ENCODE data around the gene ABLIM2. TPM values are rescaled to one million over a fixed set of nuclear protein-coding genes. Genes with fewer than 3 reads are reported as not detected.
A peak's percentile ranks its signal among the peaks of the same experiment; 100 is the strongest.

Gene ABLIM2
- total and polyA plus RNA-seq, 10 of the 15 experiments (the other 5 are each of a cell fraction or from before 2014, with no cell fraction given): 0.03 to 0.15 (median 0.05) TPM; not detected in 7

- RAD21 ChIA-PET (ENCODE audit: unreplicated experiment): no interaction called here
- 13% methylated on average over 19 of the region's 19 CpGs for WGBS (ENCODE audit: insufficient coverage, insufficient replicate concordance, low lambda C conversion rate, missing lambda C conversion rate)
- Histone ChIP-seq H3K27me3 (replicated peaks in 1 of 2; ENCODE audit: control insufficient read depth in 2 of 2, insufficient read depth in 2 of 2, low read length in 1 of 2) (peaks cover 0 to 1% of the 10 kb centered on the region in 2 experiments; a peak in 2 of 4 replicates), H3K36me3 (ENCODE audit: control insufficient read depth in 2 of 2, insufficient read depth in 2 of 2, low read length in 1 of 2) (no peaks in the 10 kb centered on the region), H3K9ac (ENCODE audit: control insufficient read depth, insufficient read depth, low read length) (no peak overlapping the region), H3K27ac (ENCODE audit: control insufficient read depth, insufficient read depth) (no peak overlapping the region), H3K4me3 (no peak overlapping the region), H3K9me3 (replicated peaks; ENCODE audit: control insufficient read depth, insufficient read depth, low read length) (no peaks in the 10 kb centered on the region), H3K4me1 (ENCODE audit: control insufficient read depth, insufficient read depth, low read length) (peaks cover 9% of the 10 kb centered on the region), H3K79me2 (ENCODE audit: control insufficient read depth, insufficient read depth, low read length) (no peaks in the 10 kb centered on the region), H2AFZ (ENCODE audit: control insufficient read depth, low read depth, low read length) (no peak overlapping the region), H4K20me1 (ENCODE audit: control insufficient read depth, insufficient read depth) (no peaks in the 10 kb centered on the region), H3K4me2 (ENCODE audit: control insufficient read depth, insufficient read depth) (0 out of 2 replicates have a peak overlapping the region, but pooled peaks have one; percentile 26)
- DNase-seq (ENCODE audit: low read depth, low spot score): peak; percentile 56
- POLR2A ChIA-PET: no interaction called here
- intact Hi-C loops (cut with micrococcal nuclease; ENCODE audit: unreplicated experiment): no loop called here
- CTCF ChIA-PET: interaction anchor here (1.4 kb wide), 1 partner anchor 157 kb away, joined by 5 read pairs; no protein-coding TSS in a partner anchor
- in situ Hi-C loops (cut with MboI): no loop called here
- peak; percentile 27; the same call in 1 of the 3 replicates for ATAC-seq
- peak; percentile 84 for FAIRE-seq
- no TSS peak for BruUV-seq (replicated peaks)
- SMC1A ChIA-PET (ENCODE audit: uncharacterized antibody, unreplicated experiment): no interaction called here
- TF ChIP-seq PAX5 (IDR thresholded peaks at IDR 0.05; ENCODE audit: borderline replicate concordance, low read depth, low read length) (peak; percentile 69; the same call in 1 of the 2 replicates), NR2F1 (conservative IDR thresholded peaks at IDR 0.05) (0 out of 2 replicates have a peak, but pooled peaks have one; percentile 17), RUNX3 (IDR thresholded peaks at IDR 0.05; ENCODE audit: low read length) (peak; percentile 83), KLF5 (IDR thresholded peaks at IDR 0.05; ENCODE audit: partially characterized antibody) (no peak), CBX5 (IDR thresholded peaks at IDR 0.05; ENCODE audit: low read depth) (no peak), SP1 (IDR thresholded peaks at IDR 0.05; ENCODE audit: low read depth, low read length) (no peak), MEF2A (IDR thresholded peaks at IDR 0.05; ENCODE audit: insufficient read depth, low read depth, low read length) (no peak), IKZF1 (conservative IDR thresholded peaks at IDR 0.05) (peak; percentile 79), RAD51 (IDR thresholded peaks at IDR 0.05) (peak; percentile 65), BACH1 (IDR thresholded peaks at IDR 0.05; ENCODE audit: borderline replicate concordance) (no peak), IKZF2 (IDR thresholded peaks at IDR 0.05) (peak; percentile 84 to 89), CEBPB (IDR thresholded peaks at IDR 0.05; ENCODE audit: borderline replicate concordance in 1 of 2, low read depth in 2 of 2, low read length in 2 of 2) (no peak), RFX5 (IDR thresholded peaks at IDR 0.05; ENCODE audit: low read depth, low read length) (no peak), ATF3 (IDR thresholded peaks at IDR 0.05; ENCODE audit: borderline replicate concordance, extremely low read depth, low read depth, low read length) (no peak), CBX3 (IDR thresholded peaks at IDR 0.05; ENCODE audit: borderline replicate concordance, low read depth) (no peak), NFYA (IDR thresholded peaks at IDR 0.05; ENCODE audit: borderline replicate concordance, low read depth, low read length) (no peak), POU2F2 (IDR thresholded peaks at IDR 0.05; ENCODE audit: borderline replicate concordance, low read depth, low read length) (peak; percentile 92; the same call in 2 of the 3 replicates), CREB1 (IDR thresholded peaks at IDR 0.05; ENCODE audit: low read depth) (peak; percentile 35; the same call in 1 of the 2 replicates), PKNOX1 (IDR thresholded peaks at IDR 0.05) (peak; percentile 67), MTA2 (IDR thresholded peaks at IDR 0.05; ENCODE audit: low read depth) (peak; percentile 62), PBX3 (IDR thresholded peaks at IDR 0.05; ENCODE audit: insufficient replicate concordance, low read depth, low read length) (peak; percentile 37), NBN (IDR thresholded peaks at IDR 0.05) (peak; percentile 66), SMC3 (IDR thresholded peaks at IDR 0.05; ENCODE audit: borderline replicate concordance, low read length) (no peak), SUPT20H (IDR thresholded peaks at IDR 0.05; ENCODE audit: borderline replicate concordance, control insufficient read depth, low read depth, low read length) (no peak)
Measured at GRCh38 chr4:7960790-7961655, 197.6 kb downstream of the ABLIM2 start.
